Effector CD8-positive, alpha-beta T cell (primary cell): ENCODE results near the gene SLC13A4.
"Not testable (repeated sequence)": the region's sequence is repeated elsewhere in the genome, so short reads cannot be mapped to it uniquely, and the experiment has no call there.

ENCODE experiments used
- DNase-seq: peaks from one replicate; lab custom pipeline; 2025; lab: John Stamatoyannopoulos, UW
- total RNA-seq, 4 experiments: gene quantifications; one replicate each; lab custom pipeline; 2026; lab: John Stamatoyannopoulos, UW

SLC13A4 gene, protein sequence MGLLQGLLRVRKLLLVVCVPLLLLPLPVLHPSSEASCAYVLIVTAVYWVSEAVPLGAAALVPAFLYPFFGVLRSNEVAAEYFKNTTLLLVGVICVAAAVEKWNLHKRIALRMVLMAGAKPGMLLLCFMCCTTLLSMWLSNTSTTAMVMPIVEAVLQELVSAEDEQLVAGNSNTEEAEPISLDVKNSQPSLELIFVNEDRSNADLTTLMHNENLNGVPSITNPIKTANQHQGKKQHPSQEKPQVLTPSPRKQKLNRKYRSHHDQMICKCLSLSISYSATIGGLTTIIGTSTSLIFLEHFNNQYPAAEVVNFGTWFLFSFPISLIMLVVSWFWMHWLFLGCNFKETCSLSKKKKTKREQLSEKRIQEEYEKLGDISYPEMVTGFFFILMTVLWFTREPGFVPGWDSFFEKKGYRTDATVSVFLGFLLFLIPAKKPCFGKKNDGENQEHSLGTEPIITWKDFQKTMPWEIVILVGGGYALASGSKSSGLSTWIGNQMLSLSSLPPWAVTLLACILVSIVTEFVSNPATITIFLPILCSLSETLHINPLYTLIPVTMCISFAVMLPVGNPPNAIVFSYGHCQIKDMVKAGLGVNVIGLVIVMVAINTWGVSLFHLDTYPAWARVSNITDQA
- 0 reads per million in 4 experiments for total RNA-seq

DNA sequence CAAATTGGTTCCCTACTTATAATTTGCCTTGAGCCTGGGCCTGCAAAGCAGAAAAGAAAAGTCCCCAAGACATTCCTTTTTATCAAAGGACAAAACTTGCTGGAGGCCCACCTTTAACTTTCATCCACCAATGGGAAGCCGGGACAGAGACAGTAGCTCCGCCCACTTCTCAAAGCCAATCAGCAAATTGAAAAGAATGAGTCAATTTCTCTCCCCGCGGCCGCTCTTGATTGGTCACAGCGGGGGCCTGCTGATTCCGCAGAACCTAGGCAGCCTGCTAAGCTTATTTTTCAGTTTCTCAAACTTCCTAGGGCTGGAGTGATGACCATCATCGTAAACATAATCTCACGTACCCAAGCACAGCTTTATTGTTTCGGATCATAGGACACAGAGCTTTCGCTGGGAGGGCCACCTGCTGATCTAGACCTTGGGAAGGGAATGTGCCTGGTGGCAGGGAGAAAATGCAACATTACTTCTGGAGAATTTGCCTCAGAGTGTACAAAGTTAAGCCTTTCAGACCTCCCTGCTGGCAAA, at the start of gene SLC13A4:
Gene SLC13A4 (minus strand): TSS at position 51 of the 534 bp plus-strand sequence. CDS start 690 bp downstream, outside the sequence.
- DNase-seq: no peak

DNA sequence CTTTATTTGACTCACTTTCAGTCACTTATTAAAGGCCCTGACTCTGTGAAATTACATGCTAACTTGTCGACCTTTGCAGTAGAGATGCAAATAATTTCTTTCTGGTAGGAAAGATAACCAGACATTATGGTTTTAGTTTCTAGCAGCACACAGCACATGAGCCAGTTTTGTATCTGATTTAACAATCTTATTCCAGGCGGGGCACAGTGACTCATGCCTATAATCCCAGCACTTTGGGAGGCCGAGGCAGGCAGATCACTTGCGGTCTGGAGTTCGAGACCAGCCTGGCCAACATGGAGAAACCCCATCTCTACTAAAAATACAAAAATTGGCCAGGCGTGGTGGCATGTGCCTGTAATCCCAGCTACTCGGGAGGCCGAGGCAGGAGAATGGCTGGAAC, 47.9 kb upstream of the SLC13A4 start:
- not testable (repeated sequence) for DNase-seq

DNA sequence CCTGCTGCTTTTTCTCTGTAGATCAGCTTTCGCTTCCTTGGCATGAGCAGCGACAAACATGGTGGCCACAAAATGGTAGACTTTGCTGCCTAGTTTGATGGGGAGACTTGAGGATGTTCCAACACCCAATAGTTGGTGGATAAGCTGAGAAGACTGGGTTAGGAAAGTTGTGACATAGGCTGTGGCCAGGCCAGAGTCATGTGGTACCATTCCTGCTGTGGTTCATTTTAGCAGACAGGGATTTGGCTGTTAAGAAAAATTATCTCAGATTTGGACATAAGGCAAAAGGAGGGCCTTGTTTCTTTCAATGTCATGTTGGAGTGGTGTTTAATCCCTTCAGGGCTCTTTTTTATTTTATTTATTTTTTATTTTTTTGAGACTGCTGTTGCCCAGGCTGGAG, 47.2 kb upstream of the SLC13A4 start:
- no peak for DNase-seq

DNA sequence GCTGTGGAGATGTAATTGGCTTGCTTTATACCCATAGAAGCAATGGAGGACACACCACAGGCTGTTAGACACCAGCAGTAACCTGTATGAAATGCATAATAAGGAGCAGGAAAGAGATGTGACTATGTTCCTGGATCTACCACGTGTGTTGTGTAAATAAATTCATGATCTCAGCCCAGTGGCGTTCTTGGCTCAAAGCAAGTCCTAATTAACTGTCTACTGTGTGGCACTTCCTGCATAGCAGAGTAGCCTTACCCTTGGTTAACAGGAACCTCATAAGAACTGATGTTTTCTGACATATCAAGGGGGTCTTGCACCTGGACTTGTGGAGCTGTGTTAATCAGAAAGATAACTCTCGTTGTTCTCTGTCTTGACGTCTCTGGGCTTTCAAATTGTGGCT, 46.3 kb upstream of the SLC13A4 start:
- DNase-seq: no peak

DNA sequence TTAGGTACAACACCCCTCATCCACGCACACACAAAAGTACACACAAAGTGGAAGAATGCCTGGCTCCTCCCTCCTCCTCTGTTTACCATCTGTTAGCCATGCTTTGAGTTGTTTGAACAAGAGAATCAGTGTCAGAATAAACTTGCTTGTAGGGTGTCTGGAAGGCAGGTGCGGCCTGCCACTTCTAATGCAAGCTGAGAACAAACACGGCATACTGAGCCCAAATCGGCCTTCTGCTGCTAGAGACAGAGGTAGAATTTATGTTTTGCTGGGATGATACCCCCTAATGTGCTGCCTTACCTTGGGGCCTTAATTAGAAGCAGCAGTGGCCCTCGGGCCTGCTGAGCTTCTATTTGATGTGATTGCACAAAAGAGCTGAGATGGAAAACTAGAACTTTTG, 45.5 kb upstream of the SLC13A4 start:
- no peak for DNase-seq

DNA sequence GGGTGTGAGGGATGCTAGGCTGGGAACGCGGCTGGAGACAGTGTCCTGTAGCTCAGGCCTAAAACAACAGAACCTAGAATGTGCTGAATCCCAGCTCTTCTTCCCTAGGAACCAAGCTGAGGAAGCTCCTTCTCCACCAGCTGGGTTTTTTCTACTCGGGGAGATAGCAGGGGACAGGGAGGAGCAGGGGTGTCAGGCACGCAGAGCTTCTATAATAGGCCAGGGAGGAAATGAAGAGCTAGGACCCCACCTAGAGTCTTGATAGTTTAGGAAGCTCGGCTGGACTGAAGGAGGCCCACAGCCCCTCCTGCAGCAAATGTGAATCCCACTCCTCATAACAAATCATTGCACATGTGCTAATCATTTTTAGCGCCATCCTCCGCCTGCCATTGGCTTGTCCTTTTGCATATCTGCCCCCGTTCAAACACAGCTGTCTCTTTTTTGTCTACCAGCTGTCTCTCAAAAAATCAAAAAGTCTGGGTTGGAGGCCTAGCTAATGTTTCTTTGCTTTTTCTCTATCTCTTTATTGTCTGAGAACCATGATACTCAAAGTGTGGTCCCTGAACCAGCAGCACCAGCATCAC, 44.7 kb upstream of the SLC13A4 start:
- no peak for DNase-seq

DNA sequence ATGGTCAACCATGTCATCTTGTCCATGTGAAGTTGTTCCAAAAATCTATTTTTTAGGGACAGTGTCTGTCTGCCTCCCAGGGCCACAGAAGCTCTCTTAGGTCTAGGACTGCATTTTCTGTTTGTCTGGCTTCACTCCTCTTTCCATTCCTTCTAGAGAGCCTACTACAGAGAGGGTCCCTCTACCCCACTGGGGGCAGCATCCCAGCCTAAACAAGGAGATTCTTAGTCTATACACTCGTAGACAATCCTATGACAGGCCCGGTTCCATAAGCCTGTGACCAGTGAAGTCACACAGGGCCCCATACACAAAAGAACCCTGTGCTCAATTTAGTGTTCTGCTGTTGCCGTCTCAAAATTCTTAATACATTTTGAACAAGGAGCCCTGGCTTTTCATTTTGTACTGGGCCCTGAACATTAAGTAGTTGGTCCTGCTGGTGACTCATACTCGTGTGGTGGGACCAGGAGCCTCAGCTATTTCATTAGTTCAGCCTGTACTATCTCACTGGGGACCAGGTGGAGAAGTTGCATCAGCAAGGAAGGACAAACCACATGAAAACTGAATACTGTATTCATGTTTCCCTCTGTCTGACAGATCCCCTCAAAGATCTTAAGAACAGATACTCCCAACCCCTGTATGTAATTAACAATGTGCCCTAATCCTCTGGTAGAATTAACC, 44.1 kb upstream of the SLC13A4 start:
- DNase-seq: no peak

DNA sequence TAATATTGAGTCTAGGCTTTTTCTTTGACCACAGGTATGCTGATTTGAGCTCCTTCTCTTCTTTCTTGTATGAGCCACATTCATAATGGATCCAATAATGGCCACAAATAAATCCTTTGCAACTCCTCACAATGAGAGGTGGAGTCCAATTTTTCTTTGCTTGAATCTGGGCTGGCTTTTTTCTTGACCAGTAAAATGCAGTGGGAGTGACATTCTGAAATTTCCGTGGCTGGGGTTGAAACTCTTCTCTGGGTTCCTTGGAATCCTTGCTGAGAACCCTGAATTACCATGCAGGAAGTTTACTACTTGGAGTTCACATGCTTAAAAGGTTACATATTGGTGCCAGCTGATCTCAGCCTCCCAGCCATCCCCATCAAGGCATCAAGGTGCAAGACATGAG, 43.1 kb upstream of the SLC13A4 start:
- DNase-seq: no peak

DNA sequence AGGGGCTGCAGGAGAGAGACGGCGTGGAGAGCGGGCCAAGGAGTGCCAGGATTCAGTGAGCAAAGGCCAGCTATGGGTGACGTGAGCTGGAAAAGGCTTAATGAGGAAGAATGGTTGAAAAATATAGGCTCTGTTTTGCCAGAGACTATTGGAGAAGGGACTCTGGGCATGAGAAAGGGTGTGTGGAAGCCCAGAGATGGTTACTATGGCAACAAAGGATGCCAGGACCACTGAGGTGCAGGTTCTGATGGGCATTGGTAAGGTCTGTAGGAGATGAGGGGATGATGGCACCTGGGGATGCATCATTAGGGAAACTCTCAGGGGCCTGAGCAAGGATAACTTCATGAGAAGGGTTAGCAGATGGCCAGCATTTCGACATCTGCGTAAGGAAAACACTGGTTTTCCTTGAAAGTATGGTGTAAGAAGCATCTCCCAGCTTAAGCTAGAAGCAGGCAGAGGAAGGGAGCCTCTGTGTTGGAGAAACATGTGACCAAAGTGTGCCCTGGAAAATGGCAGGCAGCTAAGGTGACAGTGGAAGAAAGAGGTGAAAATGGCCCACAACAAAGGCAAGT, 42.2 kb upstream of the SLC13A4 start:
- no peak for DNase-seq

DNA sequence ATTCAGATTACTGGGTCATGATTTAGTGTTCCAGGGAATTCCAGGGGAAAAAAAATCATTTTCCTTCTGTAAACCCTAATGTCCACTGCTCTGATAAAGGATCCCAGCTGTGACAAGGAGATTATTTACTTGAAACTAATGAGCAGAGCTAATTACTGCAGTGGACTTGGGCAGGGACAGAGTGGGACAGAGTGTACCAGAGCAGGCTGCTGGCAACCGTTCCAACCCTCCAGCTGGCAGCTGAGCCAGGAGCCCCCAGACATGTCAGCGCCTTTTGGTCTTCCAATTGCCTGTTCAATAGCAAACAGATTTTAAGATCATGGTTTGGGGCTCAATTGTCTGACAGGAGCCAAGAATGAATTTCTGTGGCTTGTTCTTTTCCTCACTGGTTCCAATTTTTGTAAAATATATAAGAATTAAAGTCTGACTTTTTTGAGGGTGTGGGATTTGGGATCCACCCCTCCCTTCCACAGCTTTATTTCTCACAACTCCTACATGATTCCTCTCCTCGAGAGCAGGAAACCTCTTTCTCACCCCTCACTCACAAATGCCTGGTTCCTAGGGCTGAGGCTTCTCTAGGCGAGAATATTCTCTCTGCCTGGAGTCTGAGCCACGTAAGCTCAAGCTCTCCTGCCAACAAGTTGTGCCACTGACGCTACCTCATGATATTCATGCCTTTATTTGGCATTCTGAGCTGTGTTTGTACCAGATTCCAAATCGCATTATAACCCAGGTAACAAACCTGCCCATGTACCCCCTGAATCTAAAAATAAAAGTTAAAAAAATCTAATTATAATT, 41.2 kb upstream of the SLC13A4 start:
- no peak for DNase-seq

DNA sequence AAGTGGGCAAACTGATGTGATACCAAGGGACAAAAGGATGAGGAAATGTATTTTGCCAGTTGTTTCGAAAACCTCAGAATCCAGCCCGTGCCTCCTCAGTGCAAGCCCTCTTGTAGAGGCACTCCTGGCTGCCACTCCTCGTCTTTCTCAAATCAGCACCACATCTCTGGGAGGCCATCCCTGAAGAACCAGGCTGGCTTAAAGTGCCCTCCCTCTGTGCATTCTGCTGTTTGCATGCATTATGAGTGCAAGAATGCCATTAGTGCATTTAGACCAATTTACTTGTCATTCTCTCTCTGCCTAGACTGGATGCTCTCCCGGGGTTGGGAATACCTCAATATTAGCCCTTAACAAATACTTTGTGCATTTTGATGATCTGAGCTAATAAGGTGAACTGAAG, 40.5 kb upstream of the SLC13A4 start:
- no peak for DNase-seq

DNA sequence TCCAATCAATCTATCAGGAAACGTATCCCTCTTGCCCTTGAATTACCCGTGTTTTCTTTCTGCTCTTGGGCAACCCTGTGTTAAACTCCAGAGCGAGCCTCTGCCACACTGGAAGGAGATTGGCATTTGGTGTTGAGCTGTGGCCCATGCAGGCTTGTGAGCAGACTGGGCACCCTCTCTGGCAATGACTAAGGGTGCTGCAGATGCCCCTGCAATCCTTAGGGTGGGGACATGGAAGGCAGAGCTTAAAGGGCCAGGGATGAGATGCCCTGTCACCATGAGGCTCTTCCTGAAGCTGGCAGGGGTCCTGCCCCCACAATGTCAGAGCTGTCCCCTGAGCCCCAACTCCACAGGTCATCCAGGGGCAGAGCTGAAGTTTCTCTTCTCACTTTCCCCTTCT, 40.1 kb upstream of the SLC13A4 start:
- no peak for DNase-seq

DNA sequence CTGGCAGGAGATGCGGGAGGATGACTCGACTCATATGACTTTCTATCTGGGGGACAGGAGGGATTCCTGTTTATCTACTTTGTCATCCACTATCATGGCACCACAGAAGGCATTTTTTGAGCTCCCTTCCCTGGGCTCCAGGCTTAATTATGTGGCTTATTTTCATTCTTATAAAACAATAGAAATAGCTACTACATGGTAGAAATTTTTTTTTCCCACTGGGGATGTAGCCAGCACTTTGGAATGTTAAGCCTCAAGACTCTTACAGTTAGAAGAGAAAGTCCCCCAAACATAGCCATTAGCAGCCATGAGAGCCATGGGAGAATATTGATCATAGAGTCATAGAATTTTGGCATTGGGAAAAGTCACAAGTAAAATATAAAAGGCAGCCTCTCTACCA, 35.3 kb upstream of the SLC13A4 start:
- no peak for DNase-seq

DNA sequence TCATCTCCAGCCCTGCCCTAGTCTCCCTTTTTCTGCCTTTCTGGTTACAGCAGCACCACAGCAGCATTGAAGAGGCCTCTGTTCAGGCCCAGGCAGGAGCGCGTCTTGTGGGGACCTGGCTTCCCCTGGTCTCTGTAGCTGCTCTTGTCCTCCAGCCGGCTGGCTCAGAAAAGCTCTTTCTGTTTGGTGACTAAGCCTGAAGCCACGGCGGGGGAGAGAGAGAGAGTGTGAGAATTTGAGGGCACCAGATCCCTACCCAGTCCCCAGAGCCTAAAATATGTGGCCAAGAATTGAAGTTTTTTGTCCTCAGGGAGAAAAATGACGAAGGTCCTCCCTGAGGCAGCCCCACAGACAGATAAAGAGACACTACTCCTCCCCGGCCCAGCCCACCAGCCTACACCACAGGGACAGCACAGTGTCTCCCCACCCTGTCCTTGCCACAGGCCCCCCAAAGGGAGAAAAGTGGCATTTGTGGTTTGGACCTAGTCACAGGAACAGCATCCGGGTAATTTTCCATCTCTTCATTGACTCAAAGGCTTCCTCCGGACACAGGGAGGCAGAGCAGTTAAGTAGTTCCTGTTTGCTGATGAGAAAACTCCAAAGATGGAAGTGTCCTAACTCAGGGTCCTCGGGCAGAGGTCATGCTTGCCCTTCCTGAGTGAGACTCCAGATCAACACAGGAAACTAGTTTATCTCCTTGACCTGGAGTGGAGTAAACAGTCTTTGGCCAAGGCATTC, 33.9 kb upstream of the SLC13A4 start:
- DNase-seq: no peak

DNA sequence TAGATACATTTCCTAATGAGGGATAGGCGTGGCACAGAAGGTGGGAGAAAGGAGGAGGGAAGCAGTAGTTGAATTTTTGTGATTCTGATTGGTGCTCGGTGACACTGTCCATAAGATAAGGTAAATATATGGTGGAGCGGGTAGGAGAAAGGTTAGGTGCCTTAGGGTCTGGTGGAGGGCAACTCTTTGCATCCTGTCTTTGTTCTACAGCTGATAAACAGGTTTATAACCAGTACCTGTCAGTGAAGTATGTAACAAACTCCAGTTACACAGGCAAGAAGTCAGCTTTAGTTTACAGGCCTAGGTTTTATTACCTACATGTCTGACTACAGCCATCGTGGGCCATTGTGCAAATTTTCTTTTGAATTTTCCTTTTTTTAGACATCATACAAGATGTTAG, 31.5 kb upstream of the SLC13A4 start:
- no peak for DNase-seq

DNA sequence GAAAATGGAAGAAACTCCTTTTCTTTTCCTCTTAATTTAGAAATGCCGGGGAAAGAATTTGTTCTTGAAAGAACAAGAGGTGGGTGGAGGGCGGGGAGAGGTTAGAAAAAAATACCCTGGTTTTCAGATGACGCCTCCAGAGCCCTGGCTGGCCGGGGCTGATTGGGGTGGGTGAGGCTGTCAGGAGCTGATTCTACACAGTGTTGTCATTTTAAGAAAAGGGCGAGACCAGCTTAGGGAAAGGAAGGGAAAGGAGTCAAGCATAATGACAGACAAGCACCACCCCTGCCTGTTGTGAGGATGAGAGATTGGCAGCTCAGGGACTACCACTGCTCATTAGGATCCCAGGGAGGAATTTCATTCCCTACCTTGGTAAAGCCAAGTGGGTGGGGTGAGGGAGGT, 30.5 kb upstream of the SLC13A4 start:
- DNase-seq: no peak

DNA sequence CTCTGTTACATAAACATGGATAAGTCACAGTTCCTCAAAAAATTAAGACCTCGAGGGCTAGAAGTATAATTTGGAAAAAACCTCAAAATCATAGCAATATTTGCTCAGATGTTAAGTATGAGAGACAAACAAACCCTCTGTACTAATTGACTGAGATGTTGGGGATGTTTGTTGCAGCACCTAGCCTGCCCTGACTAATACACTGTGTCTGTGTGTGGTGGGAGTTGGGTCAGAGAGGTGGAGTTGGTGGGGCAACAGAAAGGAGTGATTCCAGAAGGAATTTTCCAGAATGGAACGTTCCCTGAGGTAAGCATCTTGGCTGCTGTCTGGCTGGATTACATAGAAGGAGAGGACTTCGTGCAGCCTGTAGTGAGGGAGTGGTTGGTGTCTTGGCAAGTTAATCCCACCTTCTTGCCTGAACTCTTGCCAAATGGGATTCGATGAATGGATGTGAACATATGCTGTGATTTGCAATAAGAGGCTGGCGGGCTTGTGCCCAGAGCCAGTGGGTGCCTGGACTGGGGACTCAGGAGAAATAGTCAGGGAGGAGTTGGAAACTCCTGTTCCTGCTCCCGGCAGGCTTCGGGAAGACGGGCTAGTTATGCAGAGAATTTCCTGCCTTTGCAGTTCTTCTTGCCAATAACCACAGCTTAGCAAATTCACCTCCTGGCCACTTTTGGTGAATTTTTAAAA, 29.9 kb upstream of the SLC13A4 start:
- no peak for DNase-seq

DNA sequence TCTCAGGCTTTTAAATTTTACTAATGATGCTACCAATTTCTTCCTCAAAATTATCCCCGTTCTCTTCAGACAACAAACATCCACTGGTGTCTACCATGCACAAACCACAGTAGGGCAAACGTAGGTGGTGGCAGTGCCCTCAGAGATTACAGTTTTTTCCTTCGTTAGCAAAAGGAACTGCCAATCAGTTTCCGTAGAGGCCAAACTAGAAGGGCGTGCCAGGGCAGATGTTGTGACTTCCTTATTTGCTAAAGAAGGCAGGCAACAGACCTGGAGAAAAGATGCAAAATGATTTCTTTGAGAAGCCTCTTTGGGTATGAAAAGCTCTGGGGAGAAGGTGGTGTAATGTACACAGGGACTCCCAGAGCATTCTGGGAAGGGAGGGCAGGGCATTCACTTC, 28.2 kb upstream of the SLC13A4 start:
- no peak for DNase-seq

DNA sequence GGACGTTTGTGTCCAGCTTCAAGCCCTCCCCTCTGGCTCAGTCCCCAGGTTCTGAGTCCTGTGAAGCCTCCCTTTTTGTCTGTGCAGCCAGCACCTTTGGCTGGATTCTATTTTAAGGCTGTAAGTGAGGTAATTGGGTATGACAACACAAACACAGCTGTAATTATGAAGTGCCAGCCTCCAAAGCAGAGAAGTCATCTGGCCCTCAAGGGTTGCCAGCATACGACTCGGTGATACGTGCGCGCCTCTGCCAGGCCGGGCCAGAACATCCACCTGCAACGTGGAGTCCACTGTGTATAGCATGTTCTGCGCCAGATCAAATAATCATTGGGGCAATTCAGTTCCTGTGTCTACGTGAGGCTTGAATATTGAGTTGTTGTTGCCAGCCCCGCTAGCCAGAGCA, 27.4 kb upstream of the SLC13A4 start:
- no peak for DNase-seq
